Astrocyte of the spinal cord (primary cell): ENCODE results near the gene GDF10.

Experiments
- DNase-seq: peaks from one replicate; pipeline ENCODE4 v3.0.0; 2011; ENCODE audit warnings: low read depth, low spot score
- H3K4me3 ChIP-seq: 2 replicates; pipeline ENCODE4 v1.5.1; 2011; ENCODE audit warnings: low read depth, mild to moderate bottlenecking, low read length, moderate library complexity
- in situ Hi-C: cut with HindIII; loops from 2 replicates; pipeline ENCODE4 v1.10.0; 2017; ENCODE audit warnings: low sequenced_read_pairs
- TF ChIP-seq, protein P1 (sequence below): IDR thresholded peaks from 2 replicates; pipeline ENCODE4 v1.5.1; 2012; ENCODE audit warnings: low read depth, mild to moderate bottlenecking, low read length, inconsistent platforms

GDF10 gene

GRCh38 chr10:47315421-47315820 is 15.4 kb downstream of the GDF10 start:
- in situ Hi-C loops = no loop called here
- TF ChIP-seq, protein P1, sequence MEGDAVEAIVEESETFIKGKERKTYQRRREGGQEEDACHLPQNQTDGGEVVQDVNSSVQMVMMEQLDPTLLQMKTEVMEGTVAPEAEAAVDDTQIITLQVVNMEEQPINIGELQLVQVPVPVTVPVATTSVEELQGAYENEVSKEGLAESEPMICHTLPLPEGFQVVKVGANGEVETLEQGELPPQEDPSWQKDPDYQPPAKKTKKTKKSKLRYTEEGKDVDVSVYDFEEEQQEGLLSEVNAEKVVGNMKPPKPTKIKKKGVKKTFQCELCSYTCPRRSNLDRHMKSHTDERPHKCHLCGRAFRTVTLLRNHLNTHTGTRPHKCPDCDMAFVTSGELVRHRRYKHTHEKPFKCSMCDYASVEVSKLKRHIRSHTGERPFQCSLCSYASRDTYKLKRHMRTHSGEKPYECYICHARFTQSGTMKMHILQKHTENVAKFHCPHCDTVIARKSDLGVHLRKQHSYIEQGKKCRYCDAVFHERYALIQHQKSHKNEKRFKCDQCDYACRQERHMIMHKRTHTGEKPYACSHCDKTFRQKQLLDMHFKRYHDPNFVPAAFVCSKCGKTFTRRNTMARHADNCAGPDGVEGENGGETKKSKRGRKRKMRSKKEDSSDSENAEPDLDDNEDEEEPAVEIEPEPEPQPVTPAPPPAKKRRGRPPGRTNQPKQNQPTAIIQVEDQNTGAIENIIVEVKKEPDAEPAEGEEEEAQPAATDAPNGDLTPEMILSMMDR = no peak
- no peak overlapping the region for H3K4me3 ChIP-seq
- DNase-seq = no peak

GRCh38 chr10:47316131-47316530 is 16.1 kb downstream of the GDF10 start:
- H3K4me3 ChIP-seq = no peak overlapping the region
- TF ChIP-seq, protein P1 = no peak
- in situ Hi-C loops = no loop called here
- DNase-seq = no peak

GRCh38 chr10:47317251-47317650 is 17.3 kb downstream of the GDF10 start:
- no peak overlapping the region for H3K4me3 ChIP-seq
- DNase-seq = no peak
- TF ChIP-seq, protein P1 = no peak
- in situ Hi-C loops = no loop called here

GRCh38 chr10:47318706-47319105 is 18.7 kb downstream of the GDF10 start:
- no peak for DNase-seq
- in situ Hi-C loops = no loop called here
- H3K4me3 ChIP-seq = no peak overlapping the region
- TF ChIP-seq, protein P1 = no peak

DNA sequence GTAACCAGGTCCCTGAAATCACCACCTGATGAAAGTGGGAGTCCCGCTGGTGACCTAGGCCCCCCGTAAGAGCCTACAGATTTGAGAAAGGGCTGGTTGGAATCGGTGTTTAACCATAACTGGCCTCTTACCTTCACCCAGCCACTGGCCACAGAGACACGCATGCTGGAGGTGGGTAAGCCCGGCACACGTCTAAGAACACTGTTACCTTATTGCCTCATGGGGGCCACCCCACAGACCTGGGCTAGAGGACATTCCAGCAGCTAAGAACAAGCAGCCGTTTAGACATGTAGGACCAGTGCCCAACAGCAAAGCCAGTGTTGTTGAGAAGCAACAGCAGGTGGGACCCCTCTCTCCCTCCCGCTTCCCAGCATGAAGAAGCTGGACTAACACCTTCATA is 19.8 kb downstream of the GDF10 start:
- DNase-seq = no peak
- H3K4me3 ChIP-seq = no peak overlapping the region
- in situ Hi-C loops = no loop called here
- TF ChIP-seq, protein P1 = no peak

DNA sequence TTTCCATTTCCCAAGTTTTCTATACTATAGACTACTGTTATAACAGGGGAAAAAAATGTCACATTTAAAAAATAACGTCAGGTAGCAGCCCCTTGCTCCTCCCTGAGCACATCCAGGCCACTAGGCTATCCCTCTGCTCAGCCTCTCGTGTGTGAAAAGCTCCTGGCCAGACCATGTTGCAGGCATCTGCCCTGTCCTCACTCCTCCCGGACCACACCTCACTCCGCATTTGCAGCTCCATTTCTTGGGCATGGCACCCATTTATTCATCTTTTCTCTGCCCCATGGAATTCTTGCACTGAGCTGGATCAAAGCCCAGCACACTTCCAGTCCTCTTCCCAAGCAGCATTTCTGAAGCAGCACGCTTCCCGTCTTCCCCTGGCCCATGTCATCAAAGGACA is 20.8 kb downstream of the GDF10 start:
- in situ Hi-C loops = no loop called here
- TF ChIP-seq, protein P1 = no peak

More for the DNA sequence above, 20.8 kb downstream of the GDF10 start:
- no peak overlapping the region for H3K4me3 ChIP-seq
- no peak for DNase-seq
